ENCODE measurements around the gene OPA3. TPM values are rescaled to one million over a fixed set of nuclear protein-coding genes. Genes with fewer than 3 reads are reported as not detected.

The OPA3 gene
- total and polyA plus RNA-seq, 4 donors: 2.0 to 8.8 (median 5.7) TPM

DNA sequence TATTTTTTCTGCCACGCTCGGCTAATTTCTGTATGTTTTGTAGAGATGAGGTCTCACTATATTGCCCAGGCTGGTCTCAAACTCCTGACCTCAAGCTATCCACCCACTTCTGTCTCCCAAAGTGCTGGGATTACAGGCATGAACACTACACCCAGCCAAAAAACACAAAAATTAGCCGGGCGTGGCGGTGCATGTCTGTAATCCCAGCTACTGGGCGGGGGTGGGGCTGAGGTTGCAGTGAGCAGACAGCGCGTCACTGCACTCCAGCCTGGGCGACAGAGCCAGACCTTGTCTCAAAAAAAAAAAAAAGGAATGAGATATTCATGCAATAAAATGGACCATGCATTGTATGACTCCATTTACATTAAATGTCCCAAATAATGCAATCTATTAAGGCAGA lies 45.1 kb downstream of the OPA3 start:
- ATAC-seq (ENCODE audit: low FRiP score): no peak
- Histone ChIP-seq H3K27me3 (ENCODE audit: control insufficient read depth in 1 of 2, insufficient read depth in 2 of 2, low read length in 1 of 2) (no peaks in the 10 kb centered on the region), H3K4me1 (ENCODE audit: control insufficient read depth in 1 of 2, insufficient read depth in 2 of 2, low read length in 2 of 2) (no peaks in the 10 kb centered on the region), H3K9me3 (ENCODE audit: control insufficient read depth, low read length) (no peaks in the 10 kb centered on the region), H3K27ac (ENCODE audit: low read depth in 1 of 2, low read length in 2 of 2) (no peak overlapping the region), H3K36me3 (ENCODE audit: control insufficient read depth in 1 of 2, insufficient read depth in 2 of 2, low read length in 1 of 2) (no peaks in the 10 kb centered on the region), H3K4me3 (ENCODE audit: low read length in 2 of 2) (no peak overlapping the region)
- no peak for DNase-seq
- intact Hi-C loops (cut with DNase I): no loop called here
- WGBS, 2 donors: 87 to 88% methylated on average over 9 of the region's 9 CpGs

DNA sequence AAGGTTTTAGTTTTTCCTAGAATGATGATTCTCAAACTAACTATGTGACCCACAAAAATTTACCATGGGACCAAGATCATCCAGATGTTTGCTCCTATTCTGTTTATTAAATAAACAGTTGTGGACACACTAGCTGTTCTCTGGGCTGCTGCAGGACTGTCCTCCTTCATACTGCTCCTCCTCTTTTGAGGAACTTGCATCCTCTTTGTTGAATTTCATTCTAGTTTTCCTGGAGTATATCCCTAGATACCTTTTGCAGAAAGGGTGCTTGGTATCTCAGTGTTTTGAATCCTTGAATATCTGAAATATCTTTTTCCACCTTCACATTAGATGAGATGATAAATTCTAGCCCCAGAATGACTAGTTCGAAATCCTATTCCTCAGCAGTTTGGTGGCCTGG lies 53.3 kb downstream of the OPA3 start:
- no peaks in the 10 kb centered on the region for H3K9me3 ChIP-seq (ENCODE audit: control insufficient read depth, low read length)
- 95 to 100% methylated on average over 1 of the region's 1 CpG for whole genome bisulfite sequencing, 2 donors
- H3K4me1 ChIP-seq (ENCODE audit: control insufficient read depth in 1 of 2, insufficient read depth in 2 of 2, low read length in 2 of 2): no peaks in the 10 kb centered on the region
- no peak for DNase-seq
- no peak overlapping the region for H3K27ac ChIP-seq (ENCODE audit: low read depth in 1 of 2, low read length in 2 of 2)
- H3K27me3 ChIP-seq (ENCODE audit: control insufficient read depth in 1 of 2, insufficient read depth in 2 of 2, low read length in 1 of 2): no peaks in the 10 kb centered on the region
- no peak for ATAC-seq (ENCODE audit: low FRiP score)
- peaks cover 0 to 1% of the 10 kb centered on the region in 2 donors for H3K36me3 ChIP-seq (ENCODE audit: control insufficient read depth in 1 of 2, insufficient read depth in 2 of 2, low read length in 1 of 2)
- no peak overlapping the region for H3K4me3 ChIP-seq (ENCODE audit: low read length in 2 of 2)
- intact Hi-C loops (cut with DNase I): no loop called here

DNA sequence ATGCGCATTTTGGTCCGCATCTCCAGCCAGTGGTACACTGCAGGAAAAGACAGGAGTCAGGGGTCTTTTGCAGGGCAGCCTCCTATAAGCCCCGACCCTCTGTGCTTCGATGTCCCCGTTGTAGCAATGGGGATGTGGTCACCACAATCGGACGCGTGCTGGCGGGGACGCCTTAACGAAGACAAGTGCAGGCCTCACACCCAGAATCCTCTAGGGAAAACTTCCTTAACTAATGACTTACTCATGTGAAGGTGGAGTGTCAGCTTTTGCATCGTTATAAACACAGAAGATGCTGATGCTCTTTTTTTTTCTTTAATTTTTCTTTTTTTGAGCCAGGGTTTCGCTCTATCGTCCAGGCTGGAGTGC lies 55.2 kb downstream of the OPA3 start:
- no peak for DNase-seq
- peak; percentile 9 for ATAC-seq (ENCODE audit: low FRiP score)
- Histone ChIP-seq H3K27me3 (ENCODE audit: control insufficient read depth in 1 of 2, insufficient read depth in 2 of 2, low read length in 1 of 2) (no peaks in the 10 kb centered on the region), H3K27ac (ENCODE audit: low read depth in 1 of 2, low read length in 2 of 2) (no peak overlapping the region), H3K4me1 (ENCODE audit: control insufficient read depth in 1 of 2, insufficient read depth in 2 of 2, low read length in 2 of 2) (no peaks in the 10 kb centered on the region), H3K36me3 (ENCODE audit: control insufficient read depth in 1 of 2, insufficient read depth in 2 of 2, low read length in 1 of 2) (peaks cover 0 to 1% of the 10 kb centered on the region in 2 donors), H3K9me3 (ENCODE audit: control insufficient read depth, low read length) (no peaks in the 10 kb centered on the region), H3K4me3 (ENCODE audit: low read length in 2 of 2) (no peak overlapping the region)
- intact Hi-C loops (cut with DNase I): no loop called here
- 42 to 52% methylated on average over 14 of the region's 14 CpGs for WGBS, 2 donors

DNA sequence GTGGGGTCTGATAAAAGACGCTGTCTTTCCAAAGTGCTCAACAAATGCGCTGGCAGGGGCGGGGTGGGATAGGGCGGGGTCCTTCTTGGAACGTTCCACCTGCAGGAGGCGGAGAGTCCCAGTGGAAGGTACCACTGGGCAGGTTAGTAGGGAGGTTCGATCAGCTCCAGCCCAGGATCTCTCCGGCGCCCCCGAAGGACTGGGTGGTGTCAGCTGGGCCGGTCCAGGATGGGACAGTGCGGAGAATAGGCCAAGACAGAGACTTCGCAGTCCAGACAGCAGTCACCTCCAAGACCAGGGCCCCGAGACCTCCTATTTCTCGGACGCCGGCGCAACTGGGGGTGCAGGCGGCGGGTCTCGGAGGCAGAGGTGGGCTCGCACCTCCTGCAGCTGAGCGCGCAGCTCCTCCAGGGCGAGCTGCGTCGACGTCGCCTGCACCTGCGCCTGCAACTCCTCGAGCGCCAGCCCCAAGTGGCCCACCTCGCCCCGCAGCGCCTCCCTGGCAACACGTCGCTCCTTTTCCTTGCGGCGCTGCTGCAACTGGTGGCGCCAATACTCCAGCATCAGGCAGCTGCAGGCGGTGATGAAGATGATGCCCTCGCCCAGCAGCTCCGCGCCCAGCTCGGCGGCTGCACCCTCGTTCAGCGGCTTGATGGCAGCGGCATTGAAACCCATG lies 55.7 kb downstream of the OPA3 start:
- Histone ChIP-seq H3K27me3 (ENCODE audit: control insufficient read depth in 1 of 2, insufficient read depth in 2 of 2, low read length in 1 of 2) (no peaks in the 10 kb centered on the region), H3K27ac (ENCODE audit: low read depth in 1 of 2, low read length in 2 of 2) (no peak overlapping the region), H3K36me3 (ENCODE audit: control insufficient read depth in 1 of 2, insufficient read depth in 2 of 2, low read length in 1 of 2) (peaks cover 0 to 1% of the 10 kb centered on the region in 2 donors), H3K4me3 (ENCODE audit: low read length in 2 of 2) (no peak overlapping the region), H3K9me3 (ENCODE audit: control insufficient read depth, low read length) (no peaks in the 10 kb centered on the region), H3K4me1 (ENCODE audit: control insufficient read depth in 1 of 2, insufficient read depth in 2 of 2, low read length in 2 of 2) (no peaks in the 10 kb centered on the region)
- intact Hi-C loops (cut with DNase I): no loop called here
- DNase-seq (no peak), ATAC-seq (ENCODE audit: low FRiP score) (peak; percentile 17)
- 8 to 11% methylated on average over 46 to 49 of the region's 49 CpGs for WGBS, 2 donors

DNA sequence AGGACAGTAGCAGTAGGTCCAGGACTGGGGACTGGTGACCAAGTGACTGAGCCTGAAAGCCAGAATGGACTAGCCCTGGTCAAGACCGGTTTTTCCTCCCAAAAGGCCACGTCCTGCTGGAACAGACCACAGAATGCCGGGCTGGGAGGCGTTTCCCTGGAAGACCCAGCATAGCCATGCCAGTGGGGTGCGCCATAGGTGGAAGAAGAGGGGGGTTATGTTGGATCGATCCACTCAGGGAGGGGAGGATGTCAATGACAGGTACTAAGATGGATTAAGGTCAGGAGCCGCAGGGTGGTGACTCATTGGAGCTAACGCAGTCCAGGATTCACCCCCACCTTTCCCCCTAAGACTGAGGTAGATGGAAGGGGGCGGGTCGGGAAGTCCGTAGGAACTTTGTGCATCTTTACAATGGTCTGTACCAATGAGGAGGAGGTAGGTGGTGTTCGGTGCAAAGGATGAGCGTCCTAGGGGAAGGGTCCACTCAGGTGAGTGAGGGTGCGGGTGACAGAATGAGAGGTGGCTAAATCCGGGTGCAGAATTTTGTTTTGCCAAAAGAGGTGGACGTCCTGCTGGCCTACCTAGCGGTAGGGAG lies 56.4 kb downstream of the OPA3 start:
- Histone ChIP-seq H3K9me3 (ENCODE audit: control insufficient read depth, low read length) (no peaks in the 10 kb centered on the region), H3K4me1 (ENCODE audit: control insufficient read depth in 1 of 2, insufficient read depth in 2 of 2, low read length in 2 of 2) (no peaks in the 10 kb centered on the region), H3K27me3 (ENCODE audit: control insufficient read depth in 1 of 2, insufficient read depth in 2 of 2, low read length in 1 of 2) (no peaks in the 10 kb centered on the region), H3K4me3 (ENCODE audit: low read length in 2 of 2) (no peak overlapping the region), H3K36me3 (ENCODE audit: control insufficient read depth in 1 of 2, insufficient read depth in 2 of 2, low read length in 1 of 2) (peaks cover 0 to 1% of the 10 kb centered on the region in 2 donors), H3K27ac (ENCODE audit: low read depth in 1 of 2, low read length in 2 of 2) (no peak overlapping the region)
- intact Hi-C loops (cut with DNase I): no loop called here
- no peak for DNase-seq
- 33 to 34% methylated on average over 17 of the region's 17 CpGs for WGBS, 2 donors
- ATAC-seq (ENCODE audit: low FRiP score): no peak

DNA sequence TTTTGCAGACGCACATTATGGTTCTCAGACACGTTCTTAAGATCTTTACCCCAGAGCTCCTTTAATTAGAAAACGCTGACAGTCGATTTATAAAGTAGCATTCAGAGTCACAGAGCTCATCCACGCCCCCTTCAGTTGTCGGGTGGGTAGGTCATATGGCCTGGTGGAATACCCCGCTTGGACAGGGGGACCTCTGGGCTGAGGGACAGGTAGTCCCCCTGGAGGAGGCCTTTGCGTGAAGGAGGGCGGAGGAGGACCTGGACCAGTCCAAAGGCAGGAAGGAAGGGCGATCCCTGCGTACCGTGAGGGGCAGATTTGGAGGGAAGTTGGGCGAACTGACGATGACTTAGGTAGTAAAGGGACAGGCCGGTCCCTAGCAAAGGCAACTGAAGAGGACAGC lies 56.9 kb downstream of the OPA3 start:
- WGBS, 2 donors: 78 to 82% methylated on average over 15 of the region's 15 CpGs

DNA sequence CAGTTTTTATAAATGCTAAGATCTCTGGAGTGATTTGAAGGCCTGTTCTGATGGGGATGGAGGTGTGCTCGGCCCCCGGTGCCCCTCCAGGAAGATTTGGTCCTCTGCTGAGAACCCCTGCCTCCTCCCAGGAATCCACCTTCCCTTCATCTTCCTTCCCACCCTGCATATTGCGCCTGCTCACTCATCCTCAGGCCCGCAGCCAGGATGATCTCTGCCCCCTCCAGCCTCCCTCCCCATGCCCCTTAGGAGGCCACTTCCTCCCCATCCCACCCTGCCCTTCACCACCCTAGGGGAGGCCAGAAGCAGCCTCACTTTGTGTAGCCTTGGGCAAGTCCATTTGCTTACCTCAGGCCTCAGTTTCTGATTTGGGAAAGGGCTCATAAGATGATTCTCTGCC lies 57.6 kb downstream of the OPA3 start:
- H3K36me3 ChIP-seq (ENCODE audit: control insufficient read depth in 1 of 2, insufficient read depth in 2 of 2, low read length in 1 of 2): peaks cover 0 to 1% of the 10 kb centered on the region in 2 donors
- H3K27ac ChIP-seq (ENCODE audit: low read depth in 1 of 2, low read length in 2 of 2): no peak overlapping the region
- ATAC-seq (ENCODE audit: low FRiP score) (no peak), DNase-seq (no peak)
- no peaks in the 10 kb centered on the region for H3K9me3 ChIP-seq (ENCODE audit: control insufficient read depth, low read length)
- 83 to 89% methylated on average over 4 of the region's 4 CpGs for WGBS, 2 donors
- no peaks in the 10 kb centered on the region for H3K27me3 ChIP-seq (ENCODE audit: control insufficient read depth in 1 of 2, insufficient read depth in 2 of 2, low read length in 1 of 2)
- intact Hi-C loops (cut with DNase I): no loop called here
- no peak overlapping the region for H3K4me3 ChIP-seq (ENCODE audit: low read length in 2 of 2)
- no peaks in the 10 kb centered on the region for H3K4me1 ChIP-seq (ENCODE audit: control insufficient read depth in 1 of 2, insufficient read depth in 2 of 2, low read length in 2 of 2)

More for the DNA sequence above, 56.9 kb downstream of the OPA3 start:
- no peaks in the 10 kb centered on the region for H3K9me3 ChIP-seq (ENCODE audit: control insufficient read depth, low read length)
- no peak for DNase-seq
- intact Hi-C loops (cut with DNase I): no loop called here
- ATAC-seq (ENCODE audit: low FRiP score): no peak
- no peaks in the 10 kb centered on the region for H3K27me3 ChIP-seq (ENCODE audit: control insufficient read depth in 1 of 2, insufficient read depth in 2 of 2, low read length in 1 of 2)
- no peak overlapping the region for H3K4me3 ChIP-seq (ENCODE audit: low read length in 2 of 2)
- H3K36me3 ChIP-seq (ENCODE audit: control insufficient read depth in 1 of 2, insufficient read depth in 2 of 2, low read length in 1 of 2): peaks cover 0 to 1% of the 10 kb centered on the region in 2 donors
- no peaks in the 10 kb centered on the region for H3K4me1 ChIP-seq (ENCODE audit: control insufficient read depth in 1 of 2, insufficient read depth in 2 of 2, low read length in 2 of 2)
- H3K27ac ChIP-seq (ENCODE audit: low read depth in 1 of 2, low read length in 2 of 2): no peak overlapping the region

DNA sequence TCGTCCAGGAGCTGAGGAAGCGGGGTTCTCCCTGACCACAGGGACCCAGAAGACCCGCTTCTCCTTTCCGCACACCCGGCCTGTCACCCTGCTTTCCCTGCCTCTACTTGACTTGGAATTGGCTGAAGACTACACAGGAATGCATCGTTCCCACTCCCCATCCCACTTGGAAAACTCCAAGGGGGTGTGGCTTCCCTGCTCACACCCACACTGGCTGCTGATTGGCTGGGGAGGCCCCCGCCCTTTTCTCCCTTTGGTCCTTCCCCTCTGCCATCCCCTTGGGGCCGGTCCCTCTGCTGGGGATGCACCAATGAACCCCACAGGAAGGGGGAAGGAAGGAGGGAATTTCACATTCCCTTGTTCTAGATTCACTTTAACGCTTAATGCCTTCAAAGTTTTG lies 58.5 kb downstream of the OPA3 start:
- Histone ChIP-seq H3K36me3 (ENCODE audit: control insufficient read depth in 1 of 2, insufficient read depth in 2 of 2, low read length in 1 of 2) (peaks cover 0 to 2% of the 10 kb centered on the region in 2 donors), H3K27me3 (ENCODE audit: control insufficient read depth in 1 of 2, insufficient read depth in 2 of 2, low read length in 1 of 2) (no peaks in the 10 kb centered on the region), H3K4me3 (ENCODE audit: low read length in 2 of 2) (no peak overlapping the region), H3K4me1 (ENCODE audit: control insufficient read depth in 1 of 2, insufficient read depth in 2 of 2, low read length in 2 of 2) (no peaks in the 10 kb centered on the region), H3K9me3 (ENCODE audit: control insufficient read depth, low read length) (no peaks in the 10 kb centered on the region), H3K27ac (ENCODE audit: low read depth in 1 of 2, low read length in 2 of 2) (no peak overlapping the region)
- DNase-seq: no peak
- intact Hi-C loops (cut with DNase I): no loop called here
- WGBS, 2 donors: 66 to 68% methylated on average over 9 of the region's 9 CpGs
- ATAC-seq (ENCODE audit: low FRiP score): peak; percentile 27

DNA sequence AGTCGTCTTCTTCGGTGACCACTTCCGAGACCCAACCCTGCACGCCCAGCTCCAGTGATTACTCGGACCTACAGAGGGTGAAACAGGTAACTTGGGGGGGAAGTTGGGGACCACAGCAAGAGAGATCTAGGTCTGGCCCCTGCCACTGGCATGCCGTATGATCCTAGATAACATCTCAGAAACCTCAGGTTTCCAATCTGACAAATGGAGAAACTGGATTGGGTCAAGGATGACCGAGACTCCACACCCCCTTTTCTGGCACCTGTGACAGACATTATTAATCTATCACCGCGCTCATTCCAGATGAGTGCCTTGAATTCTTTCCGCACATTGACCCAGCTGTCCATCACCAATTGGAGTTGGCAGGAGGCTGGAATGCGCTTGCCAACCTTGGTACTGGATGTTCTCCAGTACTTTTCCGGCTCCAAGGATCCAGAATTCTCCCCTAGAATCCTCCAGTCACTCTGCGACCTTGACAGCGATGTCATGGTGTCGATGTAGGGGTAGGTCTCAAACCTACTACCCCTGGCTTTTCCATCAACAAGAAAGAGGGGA lies 60.0 kb downstream of the OPA3 start:
- DNase-seq (no peak), ATAC-seq (ENCODE audit: low FRiP score) (no peak)
- intact Hi-C loops (cut with DNase I): loop anchor here in 1 of 2 donors (5.0 kb wide), 1 partner anchor 53 kb away; no protein-coding TSS in a partner anchor
- H3K36me3 ChIP-seq (ENCODE audit: control insufficient read depth in 1 of 2, insufficient read depth in 2 of 2, low read length in 1 of 2): peaks cover 0 to 5% of the 10 kb centered on the region in 2 donors
- 56 to 59% methylated on average over 15 of the region's 15 CpGs for WGBS, 2 donors
- H3K4me3 ChIP-seq (ENCODE audit: low read length in 2 of 2): no peak overlapping the region
- H3K27me3 ChIP-seq (ENCODE audit: control insufficient read depth in 1 of 2, insufficient read depth in 2 of 2, low read length in 1 of 2): no peaks in the 10 kb centered on the region
- H3K27ac ChIP-seq (ENCODE audit: low read depth in 1 of 2, low read length in 2 of 2): peak overlapping the region in 1 of 2 donors; percentile 22
- H3K4me1 ChIP-seq (ENCODE audit: control insufficient read depth in 1 of 2, insufficient read depth in 2 of 2, low read length in 2 of 2): no peaks in the 10 kb centered on the region
- H3K9me3 ChIP-seq (ENCODE audit: control insufficient read depth, low read length): no peaks in the 10 kb centered on the region
